GM10266 (cell line): Measurements from ENCODE around the gene TFDP1.

Experiments used
- DNase-seq: peaks from one replicate; pipeline ENCODE4 v3.0.0; 2012; ENCODE audit errors: extremely low spot score
- CTCF ChIP-seq: IDR thresholded peaks from 2 replicates; pipeline ENCODE4 v1.5.1; 2012; ENCODE audit warnings: mild to moderate bottlenecking, low read depth; ENCODE audit not compliant: control insufficient read depth, insufficient read depth; ENCODE audit errors: missing control alignments

TFDP1 gene

GRCh38 chr13:113658836-113659235 lies 74.3 kb downstream of the TFDP1 start:
- DNase-seq: no peak
- no peak for TF ChIP-seq CTCF

- no peak for DNase-seq
- no peak for TF ChIP-seq CTCF
Measured at GRCh38 chr13:113659337-113659736, 74.8 kb downstream of the TFDP1 start.

GRCh38 chr13:113660066-113660465 lies 75.5 kb downstream of the TFDP1 start:
- TF ChIP-seq CTCF: no peak

GRCh38 chr13:113661509-113661908 lies 77.0 kb downstream of the TFDP1 start:
- TF ChIP-seq CTCF: no peak
- DNase-seq: no peak

More at GRCh38 chr13:113660066-113660465, 75.5 kb downstream of the TFDP1 start:
- no peak for DNase-seq

GRCh38 chr13:113663934-113664333 lies 79.4 kb downstream of the TFDP1 start:
- TF ChIP-seq CTCF: no peak
- DNase-seq: no peak

GRCh38 chr13:113664751-113665596 lies 80.4 kb downstream of the TFDP1 start:
- no peak for TF ChIP-seq CTCF
- no peak for DNase-seq

- TF ChIP-seq CTCF: no peak
- no peak for DNase-seq
Measured at GRCh38 chr13:113665597-113666328, 81.2 kb downstream of the TFDP1 start.
